ENCODE measurements around the gene VSTM2L.

Gene VSTM2L

GRCh38 chr20:37988306-37988954 is 85.5 kb downstream of the VSTM2L start:
- DNase-seq (ENCODE audit: low read depth): no peak

- DNase-seq (ENCODE audit: low read depth): no peak
These were observed 86.8 kb downstream of the VSTM2L start for GRCh38 chr20:37989601-37990295.

GRCh38 chr20:37990571-37991151 is 87.7 kb downstream of the VSTM2L start:
- no peak for DNase-seq (ENCODE audit: low read depth)

- DNase-seq (ENCODE audit: low read depth): no peak
These were observed 88.4 kb downstream of the VSTM2L start for GRCh38 chr20:37991157-37991866.

- no peak for DNase-seq (ENCODE audit: low read depth)
These were observed 89.0 kb downstream of the VSTM2L start for GRCh38 chr20:37991908-37992307.

- peak; percentile 7 for DNase-seq (ENCODE audit: low read depth)
These were observed 90.0 kb downstream of the VSTM2L start for GRCh38 chr20:37992802-37993409.

- no peak for DNase-seq (ENCODE audit: low read depth)
These were observed 91.6 kb downstream of the VSTM2L start for GRCh38 chr20:37994512-37994911.

Measured in activated T-cell treated with anti-CD3 and anti-CD28 coated beads for 1 hour (primary cell).